T47D (cell line): ENCODE results near the gene OR51D1.
A peak's percentile ranks its signal among the peaks of the same experiment; 100 is the strongest.

Experiments used
- DNase-seq, 2 experiments: peaks; one replicate each; pipeline versions ENCODE4 v3.0.0 to v3.0.0-alpha.2; 2011 to 2012; ENCODE audit warnings: low read depth in 1 of 2, low spot score in 1 of 2
- JUND ChIP-seq: IDR thresholded peaks from 2 replicates; pipeline ENCODE4 v1.6.1; 2012; ENCODE audit warnings: low read depth
- in situ Hi-C: cut with HindIII; loops from 2 replicates; pipeline ENCODE4 v1.10.0; 2016; ENCODE audit warnings: low sequenced_read_pairs, low pct_unique_long_range_greater_than_20kb

The OR51D1 gene

GRCh38 chr11:4626207-4627099 lies 10.8 kb upstream of the OR51D1 start:
- DNase-seq, result peak in 1 of 2 experiments; percentile 85
- in situ Hi-C loops, result no loop called here
- TF ChIP-seq JUND, result no peak

DNA sequence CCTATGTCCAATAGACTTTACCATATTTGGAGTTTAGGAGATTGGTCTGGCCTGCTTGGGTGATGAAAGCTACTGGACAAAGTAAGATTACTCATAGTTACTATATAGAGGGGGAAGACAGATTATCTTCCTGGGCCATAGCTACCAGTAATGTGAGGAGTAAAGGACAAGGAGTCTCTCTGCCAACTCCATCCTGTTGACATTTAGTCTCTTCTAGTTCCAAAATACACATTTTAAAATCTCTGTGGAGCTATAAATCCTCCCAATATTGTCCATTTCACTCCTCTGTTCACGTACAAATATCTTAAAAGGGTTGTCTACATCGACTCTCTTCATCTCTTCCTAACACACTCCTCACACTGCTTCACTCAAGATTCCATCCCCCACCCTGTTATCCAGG lies 1.1 kb upstream of the OR51D1 start:
- no peak for DNase-seq
- TF ChIP-seq JUND, result no peak
- in situ Hi-C loops, result no loop called here

- in situ Hi-C loops, result no loop called here
These were observed 378 bp downstream of the OR51D1 start for GRCh38 chr11:4637662-4638047.

GRCh38 chr11:4639931-4640330 lies 2.7 kb downstream of the OR51D1 start:
- no peak for TF ChIP-seq JUND
- DNase-seq, result no peak
- in situ Hi-C loops, result no loop called here

More at GRCh38 chr11:4637662-4638047, 378 bp downstream of the OR51D1 start:
- no peak for TF ChIP-seq JUND
- no peak for DNase-seq

GRCh38 chr11:4641501-4641900 lies 4.2 kb downstream of the OR51D1 start:
- in situ Hi-C loops, result no loop called here
- no peak for TF ChIP-seq JUND
- DNase-seq, result no peak

DNA sequence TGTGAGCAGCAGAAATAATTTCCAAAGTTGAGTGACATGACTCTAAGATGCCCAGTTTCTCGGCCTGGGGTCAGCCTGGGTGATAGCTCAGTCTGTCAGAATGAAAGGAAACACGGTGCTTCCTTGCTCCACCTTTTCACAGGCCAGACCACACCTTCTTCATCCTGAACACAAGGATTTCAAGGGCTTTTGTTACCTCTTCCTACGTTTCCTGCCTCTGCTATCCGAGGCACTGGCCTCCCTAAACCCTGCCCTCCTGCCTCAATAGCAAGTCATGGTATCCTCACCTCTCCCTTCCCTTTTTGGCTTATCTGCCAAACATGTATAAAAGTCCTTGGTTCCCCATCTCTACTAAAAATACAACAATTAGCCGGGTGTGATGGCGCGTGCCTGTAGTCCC lies 4.8 kb downstream of the OR51D1 start:
- in situ Hi-C loops, result no loop called here
- no peak for TF ChIP-seq JUND
- DNase-seq, result no peak

- in situ Hi-C loops, result no loop called here
These were observed 5.8 kb downstream of the OR51D1 start for GRCh38 chr11:4643076-4643475.

GRCh38 chr11:4643682-4644081 lies 6.4 kb downstream of the OR51D1 start, which contains the start of gene OR51E1:
Gene OR51E1, plus strand, starts transcription at chr11:4643982. Its CDS starts 8,545 bp downstream, at chr11:4652527.
- in situ Hi-C loops, result no loop called here
- no peak for TF ChIP-seq JUND

More at GRCh38 chr11:4643076-4643475, 5.8 kb downstream of the OR51D1 start:
- no peak for TF ChIP-seq JUND
- DNase-seq, result no peak

GRCh38 chr11:4644233-4644632 lies 7.0 kb downstream of the OR51D1 start:
- no peak for TF ChIP-seq JUND
- in situ Hi-C loops, result no loop called here
- DNase-seq, result no peak

More at GRCh38 chr11:4643682-4644081, 6.4 kb downstream of the OR51D1 start, which contains the start of gene OR51E1:
- DNase-seq, result no peak

DNA sequence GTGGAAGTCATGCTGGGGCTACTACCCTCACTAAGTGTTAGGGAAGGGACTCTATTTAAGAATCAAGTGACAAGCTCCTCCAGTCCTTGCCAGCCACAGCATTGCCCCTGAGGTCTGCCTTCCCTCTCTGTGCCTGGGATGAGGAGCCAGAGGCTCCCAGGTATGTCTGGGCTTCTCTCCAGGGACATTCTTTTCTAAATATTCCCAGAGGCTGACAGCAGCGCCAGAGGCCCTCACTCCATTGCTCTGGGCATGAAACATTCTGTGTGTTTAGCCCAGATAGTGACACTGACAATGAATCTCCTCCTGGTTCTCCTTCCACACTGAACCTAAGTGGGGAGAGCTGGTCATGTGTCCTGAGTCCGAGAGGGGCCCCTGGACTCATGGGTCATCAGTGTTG lies 8.7 kb downstream of the OR51D1 start:
- no peak for DNase-seq
- no peak for TF ChIP-seq JUND
- in situ Hi-C loops, result no loop called here

DNA sequence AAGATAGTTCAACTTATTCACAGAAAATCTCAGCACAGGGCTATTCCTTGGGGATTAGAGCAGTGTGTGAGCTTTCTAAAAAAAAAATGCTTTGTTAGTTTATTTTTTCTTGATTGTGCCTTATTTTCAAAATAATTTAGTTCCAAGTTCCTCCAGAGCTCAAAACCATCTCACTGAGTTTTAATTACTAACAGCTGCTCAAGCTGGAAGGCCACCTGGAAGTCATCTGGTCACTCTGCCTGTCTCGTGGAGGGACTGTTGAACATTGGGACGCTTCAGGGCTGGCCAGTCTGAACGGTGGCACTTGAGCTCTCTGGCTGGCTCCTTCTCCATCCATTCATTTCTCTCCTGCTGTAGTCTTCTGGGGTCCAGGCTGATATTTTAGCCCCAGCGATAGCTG lies 10.5 kb downstream of the OR51D1 start:
- DNase-seq, result no peak
- in situ Hi-C loops, result no loop called here
- TF ChIP-seq JUND, result no peak

DNA sequence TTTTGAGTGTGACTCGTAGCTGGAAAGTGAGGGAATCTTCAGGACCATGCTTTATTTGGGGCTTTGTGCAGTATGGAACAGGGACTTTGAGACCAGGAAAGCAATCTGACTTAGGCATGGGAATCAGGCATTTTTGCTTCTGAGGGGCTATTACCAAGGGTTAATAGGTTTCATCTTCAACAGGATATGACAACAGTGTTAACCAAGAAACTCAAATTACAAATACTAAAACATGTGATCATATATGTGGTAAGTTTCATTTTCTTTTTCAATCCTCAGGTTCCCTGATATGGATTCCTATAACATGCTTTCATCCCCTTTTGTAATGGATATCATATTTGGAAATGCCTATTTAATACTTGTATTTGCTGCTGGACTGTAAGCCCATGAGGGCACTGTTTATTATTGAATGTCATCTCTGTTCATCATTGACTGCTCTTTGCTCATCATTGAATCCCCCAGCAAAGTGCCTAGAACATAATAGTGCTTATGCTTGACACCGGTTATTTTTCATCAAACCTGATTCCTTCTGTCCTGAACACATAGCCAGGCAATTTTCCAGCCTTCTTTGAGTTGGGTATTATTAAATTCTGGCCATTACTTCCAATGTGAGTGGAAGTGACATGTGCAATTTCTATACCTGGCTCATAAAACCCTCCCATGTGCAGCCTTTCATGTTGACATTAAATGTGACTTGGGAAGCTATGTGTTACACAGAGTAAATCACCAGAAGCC lies 17.5 kb downstream of the OR51D1 start:
- no peak for TF ChIP-seq JUND
- in situ Hi-C loops, result no loop called here
- no peak for DNase-seq
